ENCODE results near the gene MTHFS. TPM values are rescaled to one million over a fixed set of nuclear protein-coding genes. Genes with fewer than 3 reads are reported as not detected.
"Not testable (repeated sequence)": the region's sequence is repeated elsewhere in the genome, so short reads cannot be mapped to it uniquely, and the experiment has no call there.

The MTHFS gene
- 8.4 TPM for total RNA-seq

DNA sequence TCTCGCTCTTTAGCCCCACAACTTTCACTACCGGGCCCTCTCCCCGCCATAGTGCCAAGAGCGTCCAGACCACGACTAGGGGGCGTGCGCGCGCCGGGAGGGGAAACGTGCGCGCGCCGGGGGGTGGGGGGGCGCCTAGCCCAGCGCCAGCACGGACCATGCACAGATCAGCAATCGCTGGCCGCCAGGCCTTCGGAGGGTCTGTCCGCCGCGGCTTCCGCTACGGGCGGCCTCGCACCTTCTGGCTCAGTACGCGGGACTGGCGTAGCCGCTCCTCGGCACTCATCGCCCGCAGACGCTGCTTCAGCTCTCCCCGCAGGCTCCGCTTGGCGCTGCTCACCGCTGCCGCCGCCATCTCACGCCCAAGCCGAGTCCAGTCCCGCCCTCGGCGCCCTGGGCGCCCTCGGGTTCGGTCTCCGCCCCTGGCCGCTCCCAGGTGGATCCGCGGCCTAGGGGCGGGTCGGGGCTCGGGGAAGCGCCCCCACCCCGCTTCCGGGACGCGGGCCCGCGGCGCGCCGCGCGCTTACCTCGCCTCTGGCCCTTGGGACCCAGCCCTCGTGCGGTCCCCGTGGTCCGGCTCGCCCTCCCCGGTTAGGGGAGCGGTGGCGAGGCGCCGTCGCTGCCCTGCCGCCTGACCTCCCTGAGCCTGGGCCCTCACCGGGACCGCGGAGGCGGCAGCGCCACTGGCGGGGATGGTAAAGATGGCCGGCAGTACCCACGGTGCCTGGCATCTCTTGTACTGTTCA lies at the start of gene MTHFS:
MTHFS (minus strand) TSS at position 381 of the 746 bp plus-strand sequence; CDS start at position 355, 26 bp downstream.
- peaks cover 7 to 13% (median 9%) of the 10 kb centered on the region in 3 donors for H3K4me1 ChIP-seq (ENCODE audit: control insufficient read depth in 3 of 3, insufficient read depth in 3 of 3, low read length in 3 of 3)
- H3K36me3 ChIP-seq (ENCODE audit: control insufficient read depth in 3 of 3, insufficient read depth in 3 of 3, low read length in 3 of 3): no peaks in the 10 kb centered on the region
- H3K9me3 ChIP-seq (ENCODE audit: control insufficient read depth in 3 of 3, low read length in 3 of 3): no peaks in the 10 kb centered on the region
- peak within 1 kb of the TSS; percentile 90 for H3K27ac ChIP-seq (ENCODE audit: low read depth, low read length)
- no peaks in the 10 kb centered on the region for H3K27me3 ChIP-seq (ENCODE audit: control insufficient read depth in 3 of 3, insufficient read depth in 3 of 3, low read length in 3 of 3)
- H3K9ac ChIP-seq (ENCODE audit: low read depth in 1 of 3, low read length in 3 of 3): peak within 1 kb of the TSS; percentile 85 to 96 (median 95)
- H3K4me3 ChIP-seq (ENCODE audit: low read length in 3 of 3): peak within 1 kb of the TSS; percentile 89 to 98 (median 96)

DNA sequence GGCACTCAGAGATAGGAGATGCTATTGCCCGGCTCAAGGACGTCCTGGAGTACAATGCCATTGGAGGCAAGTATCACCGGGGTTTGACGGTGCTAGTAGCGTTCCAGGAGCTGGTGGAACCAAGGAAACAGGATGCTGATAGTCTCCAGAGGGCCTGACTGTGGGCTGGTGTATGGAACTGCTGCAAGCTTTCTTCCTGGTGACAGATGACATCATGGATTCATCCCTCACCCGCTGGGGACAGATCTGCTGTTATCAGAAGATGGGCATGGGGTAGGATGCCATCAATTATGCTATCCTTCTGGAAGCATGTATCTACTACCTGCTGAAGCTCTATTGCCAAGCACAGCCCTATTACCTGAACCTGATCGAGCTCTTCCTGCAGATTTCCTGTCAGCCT lies 47.8 kb upstream of the MTHFS start:
- no peak overlapping the region for H3K27ac ChIP-seq (ENCODE audit: low read depth, low read length)
- no peaks in the 10 kb centered on the region for H3K36me3 ChIP-seq (ENCODE audit: control insufficient read depth in 3 of 3, insufficient read depth in 3 of 3, low read length in 3 of 3)
- no peaks in the 10 kb centered on the region for H3K9me3 ChIP-seq (ENCODE audit: control insufficient read depth in 3 of 3, low read length in 3 of 3)
- H3K4me3 ChIP-seq (ENCODE audit: low read length in 3 of 3): no peak overlapping the region
- peaks cover 0 to 4% (median 3%) of the 10 kb centered on the region in 3 donors for H3K27me3 ChIP-seq (ENCODE audit: control insufficient read depth in 3 of 3, insufficient read depth in 3 of 3, low read length in 3 of 3)
- H3K4me1 ChIP-seq (ENCODE audit: control insufficient read depth in 3 of 3, insufficient read depth in 3 of 3, low read length in 3 of 3): no peaks in the 10 kb centered on the region
- no peak overlapping the region for H3K9ac ChIP-seq (ENCODE audit: low read depth in 1 of 3, low read length in 3 of 3)

DNA sequence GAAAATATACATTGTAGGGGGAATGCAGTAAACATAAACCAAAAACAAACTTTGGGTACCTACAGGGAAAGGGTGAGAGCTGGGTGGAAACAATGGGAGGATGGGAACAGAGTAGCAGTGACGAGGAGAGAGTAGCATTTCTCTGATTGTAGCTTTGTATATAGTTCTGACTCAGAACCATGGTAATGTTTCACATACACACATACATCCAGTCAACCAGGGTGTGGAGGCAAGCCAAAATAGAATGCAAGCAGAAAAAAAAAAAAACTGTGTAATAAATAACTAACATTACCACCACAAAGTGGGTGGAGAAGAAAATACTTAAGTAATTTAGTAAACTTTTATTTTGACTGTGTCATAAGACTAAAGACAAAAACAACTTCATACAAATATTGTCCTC lies 47.0 kb upstream of the MTHFS start:
- Histone ChIP-seq H3K9ac (ENCODE audit: low read depth in 1 of 3, low read length in 3 of 3) (no peak overlapping the region), H3K27me3 (ENCODE audit: control insufficient read depth in 3 of 3, insufficient read depth in 3 of 3, low read length in 3 of 3) (peaks cover 0 to 4% (median 3%) of the 10 kb centered on the region in 3 donors), H3K4me3 (ENCODE audit: low read length in 3 of 3) (no peak overlapping the region), H3K36me3 (ENCODE audit: control insufficient read depth in 3 of 3, insufficient read depth in 3 of 3, low read length in 3 of 3) (no peaks in the 10 kb centered on the region), H3K4me1 (ENCODE audit: control insufficient read depth in 3 of 3, insufficient read depth in 3 of 3, low read length in 3 of 3) (no peaks in the 10 kb centered on the region), H3K9me3 (ENCODE audit: control insufficient read depth in 3 of 3, low read length in 3 of 3) (no peaks in the 10 kb centered on the region), H3K27ac (ENCODE audit: low read depth, low read length) (no peak overlapping the region)

DNA sequence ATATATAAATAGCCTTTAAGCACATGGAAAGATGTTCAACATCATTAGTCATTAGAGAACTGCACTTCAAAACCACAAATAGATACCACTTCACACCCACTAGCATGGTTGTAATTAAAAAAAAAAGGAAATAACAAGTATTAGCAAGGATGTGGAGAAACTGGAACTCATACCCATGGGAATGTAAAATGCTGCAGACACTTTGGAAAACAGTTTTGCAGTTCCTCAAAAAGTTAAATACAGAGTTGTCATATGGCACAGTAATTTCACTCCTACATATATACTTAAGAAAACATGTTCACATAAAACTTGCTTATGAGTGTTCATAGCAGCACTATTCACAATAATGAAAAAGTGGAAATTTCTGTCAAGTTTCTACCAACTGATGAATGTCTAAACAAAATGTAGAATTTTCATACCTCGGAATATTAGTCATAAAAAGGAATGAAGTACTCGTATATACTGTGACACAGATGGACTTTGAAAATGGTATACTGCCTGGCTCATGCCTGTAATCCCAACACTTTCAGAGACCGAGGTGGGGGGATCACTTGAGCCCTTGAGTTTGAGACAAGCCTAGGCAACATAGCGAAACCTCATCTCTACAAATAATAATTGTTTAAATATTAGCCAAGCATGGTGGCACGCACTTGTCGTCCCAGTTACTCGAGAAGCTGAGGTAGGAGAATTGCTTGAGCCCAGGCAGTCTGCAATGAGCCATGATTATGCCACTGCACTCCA lies 46.1 kb upstream of the MTHFS start:
- Histone ChIP-seq H3K27me3 (ENCODE audit: control insufficient read depth in 3 of 3, insufficient read depth in 3 of 3, low read length in 3 of 3) (peaks cover 0 to 4% (median 3%) of the 10 kb centered on the region in 3 donors), H3K36me3 (ENCODE audit: control insufficient read depth in 3 of 3, insufficient read depth in 3 of 3, low read length in 3 of 3) (no peaks in the 10 kb centered on the region), H3K4me1 (ENCODE audit: control insufficient read depth in 3 of 3, insufficient read depth in 3 of 3, low read length in 3 of 3) (no peaks in the 10 kb centered on the region), H3K4me3 (ENCODE audit: low read length in 3 of 3) (no peak overlapping the region), H3K9ac (ENCODE audit: low read depth in 1 of 3, low read length in 3 of 3) (no peak overlapping the region), H3K9me3 (ENCODE audit: control insufficient read depth in 3 of 3, low read length in 3 of 3) (no peaks in the 10 kb centered on the region), H3K27ac (ENCODE audit: low read depth, low read length) (no peak overlapping the region)

DNA sequence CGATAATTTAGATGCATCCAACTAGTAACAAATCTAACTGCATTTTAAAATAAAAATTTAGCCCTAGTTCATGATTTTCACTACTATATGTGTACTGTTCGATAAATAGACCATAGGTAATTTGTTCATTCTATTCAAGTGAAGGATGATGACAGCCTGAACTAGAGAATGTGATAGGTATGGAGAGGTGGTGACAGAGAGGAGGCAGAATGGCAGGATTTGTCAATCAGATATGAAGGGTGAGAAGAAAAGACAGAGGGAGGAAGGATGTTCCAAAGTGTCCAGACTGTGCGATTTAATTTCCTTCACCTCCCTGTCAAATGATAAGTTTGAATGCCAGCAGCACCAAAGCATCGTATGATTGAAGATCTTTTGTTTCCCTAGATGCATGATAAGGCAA lies 42.6 kb upstream of the MTHFS start:
- Histone ChIP-seq H3K4me3 (ENCODE audit: low read length in 3 of 3) (no peak overlapping the region), H3K36me3 (ENCODE audit: control insufficient read depth in 3 of 3, insufficient read depth in 3 of 3, low read length in 3 of 3) (no peaks in the 10 kb centered on the region), H3K4me1 (ENCODE audit: control insufficient read depth in 3 of 3, insufficient read depth in 3 of 3, low read length in 3 of 3) (no peaks in the 10 kb centered on the region), H3K9ac (ENCODE audit: low read depth in 1 of 3, low read length in 3 of 3) (no peak overlapping the region), H3K27ac (ENCODE audit: low read depth, low read length) (no peak overlapping the region), H3K9me3 (ENCODE audit: control insufficient read depth in 3 of 3, low read length in 3 of 3) (no peaks in the 10 kb centered on the region), H3K27me3 (ENCODE audit: control insufficient read depth in 3 of 3, insufficient read depth in 3 of 3, low read length in 3 of 3) (peaks cover 0 to 8% (median 0%) of the 10 kb centered on the region in 3 donors)

DNA sequence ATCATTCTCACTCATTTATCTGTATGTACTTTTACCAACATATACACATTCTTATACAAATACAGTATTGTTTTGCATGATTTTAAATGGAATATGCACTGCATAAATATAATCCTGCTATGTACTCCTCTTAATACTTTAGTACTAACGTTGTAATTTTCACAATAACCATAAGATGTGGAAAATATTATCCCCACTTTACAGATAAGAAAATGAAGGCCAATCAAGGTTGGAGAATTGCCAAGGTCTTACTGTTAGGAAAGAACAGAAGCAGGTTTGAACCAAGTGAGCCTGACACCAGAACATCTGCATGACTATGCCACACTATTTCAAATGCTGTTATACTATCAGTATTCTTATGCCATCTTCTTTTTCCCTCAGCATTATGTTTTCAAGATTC lies 41.3 kb upstream of the MTHFS start:
- H3K4me1 ChIP-seq (ENCODE audit: control insufficient read depth in 3 of 3, insufficient read depth in 3 of 3, low read length in 3 of 3): no peaks in the 10 kb centered on the region
- peaks cover 0 to 11% (median 5%) of the 10 kb centered on the region in 3 donors for H3K27me3 ChIP-seq (ENCODE audit: control insufficient read depth in 3 of 3, insufficient read depth in 3 of 3, low read length in 3 of 3)
- no peak overlapping the region for H3K4me3 ChIP-seq (ENCODE audit: low read length in 3 of 3)
- H3K36me3 ChIP-seq (ENCODE audit: control insufficient read depth in 3 of 3, insufficient read depth in 3 of 3, low read length in 3 of 3): no peaks in the 10 kb centered on the region
- no peaks in the 10 kb centered on the region for H3K9me3 ChIP-seq (ENCODE audit: control insufficient read depth in 3 of 3, low read length in 3 of 3)
- H3K27ac ChIP-seq (ENCODE audit: low read depth, low read length): no peak overlapping the region
- no peak overlapping the region for H3K9ac ChIP-seq (ENCODE audit: low read depth in 1 of 3, low read length in 3 of 3)

DNA sequence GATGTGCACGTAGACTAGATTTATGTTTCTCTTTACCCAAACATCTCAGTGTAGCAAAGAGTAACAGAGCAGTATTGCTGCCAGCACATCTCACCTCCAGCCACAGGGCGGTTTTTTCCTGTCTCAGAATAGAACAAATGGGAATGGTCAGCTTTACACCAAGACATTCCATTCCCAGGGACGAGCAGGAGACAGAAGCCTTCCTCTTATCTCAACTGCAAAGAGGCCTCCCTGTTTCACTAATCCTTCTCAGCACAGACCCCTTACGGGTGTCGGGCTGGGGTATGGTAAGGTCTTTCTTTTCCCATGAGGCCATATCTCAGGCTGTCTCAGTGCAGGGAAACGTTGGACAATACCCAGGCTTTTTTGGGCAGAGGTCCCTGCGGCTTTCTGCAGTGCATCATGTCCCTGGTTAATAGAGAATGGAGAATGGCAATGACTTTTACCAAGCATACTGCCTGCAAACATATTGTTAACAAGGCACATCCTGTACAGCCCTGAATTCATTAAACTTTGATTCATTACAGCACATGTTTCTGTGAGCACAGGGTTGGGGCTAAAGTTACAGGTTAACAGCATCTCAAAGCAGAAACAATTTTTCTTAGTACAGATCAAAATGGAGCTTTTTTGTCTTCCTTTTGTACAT lies 38.9 kb upstream of the MTHFS start:
- not testable (repeated sequence) for H3K4me1 ChIP-seq (ENCODE audit: control insufficient read depth in 3 of 3, insufficient read depth in 3 of 3, low read length in 3 of 3); H3K4me3 ChIP-seq (ENCODE audit: low read length in 3 of 3); H3K9me3 ChIP-seq (ENCODE audit: control insufficient read depth in 3 of 3, low read length in 3 of 3); H3K9ac ChIP-seq (ENCODE audit: low read depth in 1 of 3, low read length in 3 of 3); H3K36me3 ChIP-seq (ENCODE audit: control insufficient read depth in 3 of 3, insufficient read depth in 3 of 3, low read length in 3 of 3); H3K27ac ChIP-seq (ENCODE audit: low read depth, low read length)
- H3K27me3 ChIP-seq (ENCODE audit: control insufficient read depth in 3 of 3, insufficient read depth in 3 of 3, low read length in 3 of 3): peaks cover 0 to 11% (median 5%) of the 10 kb centered on the region in 3 donors

DNA sequence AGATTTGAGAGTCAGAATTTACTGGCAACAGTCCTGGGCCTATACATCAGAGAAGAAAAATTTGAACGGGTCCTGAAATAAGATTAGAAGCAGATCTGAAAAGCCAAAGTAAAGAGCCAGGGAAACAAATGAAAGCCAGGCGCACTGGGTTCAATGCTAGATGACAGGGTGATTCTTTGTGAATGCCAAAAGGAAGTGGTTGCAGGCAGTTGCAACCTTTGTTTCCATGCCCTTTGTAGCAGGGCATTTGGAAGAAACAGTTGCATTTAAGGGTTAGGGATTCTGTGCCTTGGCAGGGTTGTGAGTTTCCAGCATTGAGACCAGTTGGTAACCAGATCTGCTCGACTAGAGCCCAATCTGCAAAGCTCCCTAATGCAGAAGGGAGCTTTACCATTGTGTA lies 36.4 kb upstream of the MTHFS start:
- H3K36me3 ChIP-seq (ENCODE audit: control insufficient read depth in 3 of 3, insufficient read depth in 3 of 3, low read length in 3 of 3): no peaks in the 10 kb centered on the region

DNA sequence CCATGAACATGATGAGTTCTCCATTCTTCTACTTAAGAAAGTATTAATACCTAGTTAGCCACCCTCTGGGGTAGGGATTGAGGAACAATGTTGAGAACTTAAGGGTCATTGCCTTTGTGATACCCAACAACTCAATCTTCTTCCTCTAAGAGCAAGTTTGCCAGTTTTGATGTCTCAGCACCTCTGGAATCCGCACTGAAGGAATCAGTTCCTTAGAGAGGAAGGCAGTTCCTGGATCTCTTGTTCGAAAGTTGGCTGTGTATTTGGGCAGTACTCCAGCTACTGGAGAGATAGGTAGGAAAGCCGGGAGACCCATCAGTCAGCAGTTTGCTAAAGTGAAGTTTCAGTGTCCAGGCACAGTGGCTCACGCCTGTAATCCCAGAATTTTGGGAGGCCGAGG lies 35.6 kb upstream of the MTHFS start:
- Histone ChIP-seq H3K9me3 (ENCODE audit: control insufficient read depth in 3 of 3, low read length in 3 of 3) (no peaks in the 10 kb centered on the region), H3K27ac (ENCODE audit: low read depth, low read length) (no peak overlapping the region), H3K4me3 (ENCODE audit: low read length in 3 of 3) (no peak overlapping the region), H3K9ac (ENCODE audit: low read depth in 1 of 3, low read length in 3 of 3) (no peak overlapping the region), H3K4me1 (ENCODE audit: control insufficient read depth in 3 of 3, insufficient read depth in 3 of 3, low read length in 3 of 3) (no peaks in the 10 kb centered on the region), H3K27me3 (ENCODE audit: control insufficient read depth in 3 of 3, insufficient read depth in 3 of 3, low read length in 3 of 3) (peaks cover 0 to 8% (median 5%) of the 10 kb centered on the region in 3 donors), H3K36me3 (ENCODE audit: control insufficient read depth in 3 of 3, insufficient read depth in 3 of 3, low read length in 3 of 3) (no peaks in the 10 kb centered on the region)

More for the DNA sequence above, 36.4 kb upstream of the MTHFS start:
- Histone ChIP-seq H3K9me3 (ENCODE audit: control insufficient read depth in 3 of 3, low read length in 3 of 3) (no peaks in the 10 kb centered on the region), H3K4me3 (ENCODE audit: low read length in 3 of 3) (no peak overlapping the region), H3K27ac (ENCODE audit: low read depth, low read length) (no peak overlapping the region), H3K4me1 (ENCODE audit: control insufficient read depth in 3 of 3, insufficient read depth in 3 of 3, low read length in 3 of 3) (no peaks in the 10 kb centered on the region), H3K9ac (ENCODE audit: low read depth in 1 of 3, low read length in 3 of 3) (no peak overlapping the region), H3K27me3 (ENCODE audit: control insufficient read depth in 3 of 3, insufficient read depth in 3 of 3, low read length in 3 of 3) (peaks cover 0 to 8% (median 5%) of the 10 kb centered on the region in 3 donors)

DNA sequence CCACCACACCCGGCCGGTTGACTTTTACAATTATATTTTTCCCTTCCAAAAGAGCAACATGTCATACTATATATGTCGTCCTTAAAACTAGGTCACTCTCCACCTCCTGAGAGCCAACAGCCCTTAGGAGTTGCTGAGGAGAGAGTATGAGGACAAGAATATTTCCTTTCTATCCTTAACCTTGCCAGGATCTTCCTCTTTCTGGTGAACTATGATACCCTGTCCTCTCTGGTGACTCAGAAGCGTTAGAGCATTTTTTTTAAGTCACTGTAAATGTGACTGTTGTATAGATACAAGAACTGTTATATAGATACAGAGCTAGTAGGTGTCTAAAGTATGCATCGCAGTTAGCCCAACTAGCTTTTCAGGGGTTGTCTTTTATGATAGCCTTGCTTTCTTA lies 33.7 kb upstream of the MTHFS start:
- Histone ChIP-seq H3K27ac (ENCODE audit: low read depth, low read length) (no peak overlapping the region), H3K4me1 (ENCODE audit: control insufficient read depth in 3 of 3, insufficient read depth in 3 of 3, low read length in 3 of 3) (no peaks in the 10 kb centered on the region), H3K9me3 (ENCODE audit: control insufficient read depth in 3 of 3, low read length in 3 of 3) (no peaks in the 10 kb centered on the region), H3K9ac (ENCODE audit: low read depth in 1 of 3, low read length in 3 of 3) (no peak overlapping the region), H3K36me3 (ENCODE audit: control insufficient read depth in 3 of 3, insufficient read depth in 3 of 3, low read length in 3 of 3) (no peaks in the 10 kb centered on the region), H3K27me3 (ENCODE audit: control insufficient read depth in 3 of 3, insufficient read depth in 3 of 3, low read length in 3 of 3) (peaks cover 0 to 5% (median 3%) of the 10 kb centered on the region in 3 donors), H3K4me3 (ENCODE audit: low read length in 3 of 3) (no peak overlapping the region)

Data from skeletal muscle tissue (tissue), 4 donors.